Thyroid gland (tissue), 4 donors: Measurements from ENCODE around the gene INPP4A.

ENCODE experiments used
- CTCF ChIP-seq, 6 experiments: fragments of 200-600 bp in 3 of 6; fragments of 450-650 bp in 3 of 6; sonication (generic) in 3 of 6; IDR thresholded peaks; one replicate each; pipeline ENCODE4 v1.5.1; 2016 to 2019; ENCODE audit warnings: antibody characterized with exemption in 6 of 6, mild to moderate bottlenecking in 2 of 6, inconsistent platforms in 1 of 6, moderate library complexity in 1 of 6
- POLR2A ChIP-seq, 2 donors: fragments of 450-650 bp; IDR thresholded peaks; one replicate each; pipeline ENCODE4 v1.6.1; 2017; ENCODE audit warnings: antibody characterized with exemption in 2 of 2, mild to moderate bottlenecking in 2 of 2, moderate library complexity in 1 of 2

DNA sequence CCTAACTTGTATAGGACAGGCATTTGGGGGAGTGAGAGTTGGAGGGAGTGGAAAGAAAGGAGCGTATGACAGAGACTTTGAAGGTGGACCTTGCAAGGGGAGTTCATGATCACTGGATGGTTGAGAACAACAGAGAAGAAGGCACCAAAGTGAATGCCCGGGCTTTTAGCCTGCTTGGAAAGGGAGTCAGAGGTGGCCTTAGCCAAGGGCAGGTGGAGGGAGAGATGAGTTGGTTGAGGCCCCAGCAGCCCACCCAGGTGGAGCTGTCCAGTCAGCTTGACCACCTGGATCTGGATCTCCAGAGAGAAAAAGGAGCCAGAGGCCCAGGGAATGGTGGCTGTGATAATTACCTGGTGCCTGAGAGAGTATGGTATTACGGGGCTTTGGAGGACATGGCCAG, 90.1 kb downstream of the INPP4A start:
- TF ChIP-seq CTCF (IDR thresholded peaks at IDR 0.05), result no peak
- no peak for TF ChIP-seq POLR2A (IDR thresholded peaks at IDR 0.05)
